NCI-H2107 treated with DMSO at 0.1 percent for 48 hours (cell line): ENCODE results near the gene CHST6.
"Not testable (repeated sequence)": the region's sequence is repeated elsewhere in the genome, so short reads cannot be mapped to it uniquely, and the experiment has no call there.

Source experiments
- DNase-seq: peaks from one replicate; lab custom pipeline; 2025; ENCODE audit not compliant: unreplicated experiment; lab: John Stamatoyannopoulos, UW

Gene CHST6

GRCh38 chr16:75503801-75504200 is 8.6 kb upstream of the CHST6 start:
- no peak for DNase-seq

DNA sequence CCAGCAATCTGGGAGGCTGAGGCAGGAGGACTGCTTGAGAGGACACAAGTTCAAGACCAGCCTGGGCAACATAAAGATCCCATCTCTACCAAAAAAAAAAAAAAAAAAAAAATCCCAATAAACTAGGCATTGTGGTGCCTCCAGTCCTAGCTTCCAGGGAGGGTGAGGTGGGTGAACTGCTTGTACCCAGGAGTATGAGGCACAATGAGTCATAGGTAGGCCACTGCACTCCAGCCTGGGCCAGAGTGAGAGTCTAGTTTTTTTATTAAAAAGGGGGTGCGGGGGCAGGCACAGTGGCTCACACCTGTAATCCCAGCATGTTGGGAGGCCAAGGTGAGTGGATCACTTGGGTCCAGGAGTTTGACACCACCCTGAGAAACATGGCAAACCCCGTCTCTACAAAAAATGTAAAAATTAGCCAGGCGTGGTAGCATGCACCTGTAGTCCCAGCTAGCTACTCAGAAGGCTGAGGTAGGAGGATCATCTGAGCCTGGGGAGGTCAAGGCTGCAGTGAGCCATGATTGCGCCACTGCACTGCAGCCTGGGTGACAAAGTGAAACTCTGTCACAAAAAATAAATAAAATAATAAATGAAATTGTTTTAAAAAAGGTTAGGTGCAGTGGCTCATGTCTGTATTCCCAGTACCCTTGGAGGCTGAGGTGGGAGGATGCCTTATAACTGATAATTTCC is 7.8 kb upstream of the CHST6 start:
- DNase-seq = no peak

- DNase-seq = not testable (repeated sequence)
Observed at GRCh38 chr16:75501820-75502219, 6.6 kb upstream of the CHST6 start.

DNA sequence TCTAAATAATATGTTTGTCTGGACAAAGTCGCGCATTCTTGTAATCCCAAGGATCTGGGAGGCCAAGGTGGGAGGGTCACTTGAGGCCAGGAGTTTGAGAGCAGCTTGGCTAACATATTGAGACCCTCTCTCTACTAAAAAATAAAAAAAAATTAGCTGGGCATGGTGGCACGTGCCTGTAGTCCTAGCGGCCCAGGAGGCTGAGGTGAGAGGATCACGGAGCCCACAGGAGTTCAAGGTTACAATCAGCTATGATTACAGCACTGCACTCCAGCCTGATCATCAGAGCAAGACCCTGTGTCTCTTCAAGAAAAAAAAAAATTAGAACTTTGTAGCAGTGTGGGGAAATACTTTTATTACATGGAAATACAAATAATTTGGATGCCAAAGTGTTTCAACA is 6.1 kb upstream of the CHST6 start:
- DNase-seq = no peak

GRCh38 chr16:75498605-75499322 is 3.5 kb upstream of the CHST6 start:
- peak; percentile 25 for DNase-seq

DNA sequence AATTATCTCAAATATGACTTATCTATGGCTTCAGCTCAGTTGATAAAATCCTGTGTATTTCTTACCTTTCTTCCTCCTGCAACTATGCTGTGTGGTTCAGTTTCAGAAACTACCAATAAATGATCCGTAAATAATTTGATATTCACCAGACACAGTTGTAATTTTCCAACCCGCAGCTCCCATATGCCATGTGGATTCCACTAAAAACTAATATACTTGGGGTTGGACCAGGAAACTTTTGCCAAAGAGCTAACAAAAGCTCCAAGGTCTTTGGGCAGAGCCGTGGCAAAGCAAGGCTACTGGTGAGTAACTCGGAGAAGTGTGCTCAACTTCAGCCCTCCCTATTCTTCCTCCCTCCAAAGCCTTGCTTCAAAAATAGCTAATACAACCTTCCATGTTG is 2.3 kb upstream of the CHST6 start:
- DNase-seq = no peak

DNA sequence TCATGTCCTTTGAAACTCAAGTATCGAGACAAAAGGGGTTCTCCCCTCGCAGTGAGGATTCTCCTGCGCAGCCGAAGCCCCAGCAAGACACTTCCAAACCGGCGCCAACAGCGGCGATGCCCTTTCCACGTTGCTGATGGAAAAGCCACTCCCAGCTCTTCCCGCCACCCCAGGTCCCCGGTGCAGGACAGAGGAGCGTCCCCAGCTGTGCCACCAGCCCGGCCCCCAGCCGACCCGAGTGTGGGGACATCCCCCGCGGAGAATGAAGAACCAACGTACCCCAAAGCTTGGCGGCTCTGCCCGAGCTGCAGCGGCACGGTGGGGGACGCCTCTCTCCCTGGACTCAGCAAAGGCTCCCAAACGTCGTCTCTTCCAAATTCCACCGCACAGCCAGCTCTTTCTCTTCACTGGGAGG is 573 bp downstream of the CHST6 start:
- DNase-seq = no peak

DNA sequence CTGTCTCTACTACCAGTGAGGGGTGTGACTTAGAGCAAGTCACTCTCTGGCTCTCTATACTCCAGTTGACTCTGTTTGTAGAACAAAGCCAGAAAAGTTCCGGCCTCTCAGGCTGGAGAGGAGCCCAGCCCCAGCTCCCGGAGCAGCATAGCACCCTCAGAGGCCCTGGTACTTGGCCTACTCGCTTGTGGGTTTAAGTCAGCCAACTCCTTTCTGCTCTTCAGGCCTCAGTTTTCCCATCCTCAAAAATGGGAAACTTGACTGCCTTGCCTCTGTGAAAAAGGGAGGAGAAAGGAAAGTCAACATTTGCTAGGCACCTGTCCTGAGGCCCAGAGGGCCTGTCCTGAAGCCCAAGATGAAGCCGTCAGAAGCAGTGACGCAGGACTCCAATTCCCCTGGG is 1.1 kb downstream of the CHST6 start:
- DNase-seq = no peak

DNA sequence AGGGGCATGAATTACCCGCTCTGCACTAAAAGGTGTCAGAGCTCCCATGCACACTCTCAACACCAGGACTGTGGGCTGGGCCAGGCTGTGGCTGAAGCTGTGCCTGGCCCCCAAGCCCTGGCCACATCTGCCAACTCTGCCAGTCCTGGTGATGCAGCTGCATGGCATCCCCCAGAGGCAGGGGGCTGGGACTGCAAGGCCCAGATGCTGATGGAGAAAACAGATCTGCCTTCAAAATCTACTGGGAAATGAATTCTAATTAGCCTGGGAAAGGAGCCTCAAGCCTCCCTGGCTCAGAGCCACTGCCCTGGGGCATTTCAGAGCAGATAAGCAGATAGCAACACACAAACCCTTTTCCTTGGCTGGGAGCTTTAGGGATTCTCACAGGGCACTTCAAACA is 3.4 kb downstream of the CHST6 start:
- DNase-seq = peak; percentile 84

- no peak for DNase-seq
Observed at GRCh38 chr16:75488322-75488721, 6.9 kb downstream of the CHST6 start.

DNA sequence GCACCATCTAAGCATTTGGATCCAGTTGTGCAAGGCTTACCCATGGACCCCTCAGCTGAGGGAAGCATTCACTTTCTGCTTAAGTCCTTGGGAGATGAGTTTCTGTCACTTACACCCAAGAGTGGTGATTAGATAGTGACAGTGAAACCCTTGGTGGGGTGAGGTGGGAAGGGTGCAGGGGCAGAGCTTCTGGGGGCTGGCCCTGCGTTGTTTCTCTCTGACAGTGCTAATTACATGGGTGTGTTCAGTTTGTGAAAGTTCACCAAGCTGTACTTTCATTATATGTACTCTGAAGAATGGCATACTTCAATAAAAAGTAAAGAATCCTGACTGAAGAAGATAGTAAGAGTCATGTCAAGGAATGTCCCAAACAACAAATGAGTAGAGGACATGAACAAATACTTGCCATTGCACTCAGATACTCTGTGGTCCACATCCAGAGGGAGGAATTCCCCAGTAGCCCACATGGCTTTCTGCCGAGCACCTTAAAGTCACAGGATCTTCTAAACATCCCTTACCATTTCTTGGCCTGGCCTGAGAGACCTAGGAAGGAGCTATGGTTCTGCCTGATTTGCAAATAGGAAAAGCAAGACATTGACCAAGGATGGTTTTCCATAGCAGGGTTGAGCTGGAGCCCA is 8.4 kb downstream of the CHST6 start:
- DNase-seq = no peak

GRCh38 chr16:75486014-75486675 is 9.1 kb downstream of the CHST6 start:
- DNase-seq = peak; percentile 91

GRCh38 chr16:75485230-75486013 is 9.8 kb downstream of the CHST6 start:
- DNase-seq = no peak

DNA sequence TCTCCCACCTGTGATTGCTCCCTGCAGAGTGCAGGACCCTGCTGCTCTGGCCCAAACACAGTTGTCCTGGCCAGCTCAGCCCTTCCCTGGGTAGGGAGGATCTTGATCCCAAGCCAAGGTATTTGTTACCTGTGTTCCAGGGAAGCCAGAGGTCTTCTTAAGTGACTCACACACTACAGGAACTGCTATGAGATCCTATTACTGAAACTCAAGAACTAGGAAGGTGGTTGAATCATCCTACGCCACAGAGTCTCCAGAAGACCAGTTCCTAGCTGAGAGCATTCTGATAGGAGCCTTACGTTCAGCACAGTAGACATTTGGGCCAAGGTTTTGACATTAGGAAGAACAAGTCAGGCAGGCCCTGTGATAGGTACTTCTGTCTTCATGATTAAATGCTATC is 12.0 kb downstream of the CHST6 start:
- peak; percentile 65 for DNase-seq

GRCh38 chr16:75482434-75483205 is 12.6 kb downstream of the CHST6 start:
- no peak for DNase-seq

- DNase-seq = no peak
Observed at GRCh38 chr16:75481475-75481874, 13.8 kb downstream of the CHST6 start.

GRCh38 chr16:75479421-75479990 is 15.7 kb downstream of the CHST6 start:
- no peak for DNase-seq

DNA sequence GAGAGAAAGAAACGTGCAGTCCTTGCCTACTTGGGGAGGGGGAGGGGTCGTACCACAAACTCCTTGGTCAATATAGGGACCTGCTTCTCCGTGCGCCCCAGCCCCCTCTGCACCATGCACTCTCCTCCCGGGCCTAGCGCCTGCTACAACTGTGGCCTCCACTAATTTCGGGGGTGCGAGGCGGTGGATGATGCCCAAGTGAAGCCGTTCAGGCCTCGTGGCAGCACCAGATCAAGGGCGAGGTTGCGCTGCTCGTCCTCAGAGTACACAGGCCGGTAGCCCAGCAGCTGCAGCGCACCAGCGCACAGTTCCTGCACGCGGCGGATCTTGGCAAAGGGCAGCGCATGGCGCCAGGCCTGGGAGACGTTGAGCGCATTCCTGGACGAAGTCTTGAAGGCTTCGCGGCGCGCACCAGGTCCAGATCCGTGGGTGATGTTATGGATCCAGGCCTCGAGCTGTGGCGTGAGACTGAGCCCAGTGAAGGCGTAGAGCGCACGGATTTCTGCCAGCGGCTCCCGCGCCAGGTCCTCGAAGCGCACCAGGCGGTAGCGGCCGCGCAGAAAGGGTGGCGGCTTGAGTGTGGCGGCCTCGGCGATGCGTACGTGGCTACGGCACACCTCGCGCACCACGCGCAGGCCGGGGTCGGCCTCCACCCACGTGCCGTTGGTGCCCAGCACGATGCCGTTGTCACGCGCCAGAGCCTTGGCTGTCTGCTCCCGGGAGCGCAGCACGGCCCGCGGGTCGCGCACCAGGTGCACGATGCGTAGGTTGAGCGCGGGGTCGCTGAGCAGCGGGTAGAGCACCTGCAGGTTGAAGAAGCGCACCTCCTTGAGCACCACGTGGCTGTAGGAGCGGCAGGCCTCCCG is 16.5 kb downstream of the CHST6 start:
- DNase-seq = no peak
